Measurements from ENCODE around the gene SLU7.

SLU7 gene

DNA sequence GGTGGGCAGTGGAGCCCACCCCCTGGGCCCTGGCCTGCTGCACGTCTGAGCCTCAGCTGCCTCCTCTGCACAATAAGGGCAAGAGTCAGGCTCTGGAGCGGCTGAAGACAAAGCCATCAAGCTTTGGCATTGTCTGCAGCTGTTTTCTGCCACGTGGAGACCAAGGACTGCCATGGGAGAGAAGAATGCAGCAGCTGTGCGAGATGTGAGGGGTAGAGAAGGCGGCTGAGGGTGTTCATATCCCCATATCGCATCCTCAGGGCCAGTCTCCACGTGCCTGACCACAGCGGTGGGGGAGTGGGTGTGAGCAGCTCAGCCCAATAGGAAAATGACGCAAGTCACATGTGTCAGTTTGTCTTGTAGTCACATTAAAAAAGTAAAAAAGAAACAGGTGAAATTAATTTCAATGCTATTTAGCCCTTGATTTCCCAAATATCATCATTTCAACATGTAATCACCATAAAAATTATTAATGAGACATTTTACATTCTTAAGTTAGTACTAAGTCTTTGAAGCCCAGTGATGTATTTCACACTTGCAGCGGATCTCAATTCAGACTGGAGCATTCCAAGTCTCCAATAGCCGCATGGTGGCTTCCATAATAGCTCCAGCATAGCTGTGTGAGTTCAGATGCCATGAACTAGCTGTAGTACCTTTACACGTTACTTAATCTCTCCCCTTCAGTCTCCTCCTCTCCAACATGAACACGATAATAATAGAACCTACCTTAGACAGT is 55.1 kb downstream of the SLU7 start:
- DNase-seq: no peak

- no peak for DNase-seq
Observed at GRCh38 chr5:160363211-160363610, 55.7 kb downstream of the SLU7 start.

DNA sequence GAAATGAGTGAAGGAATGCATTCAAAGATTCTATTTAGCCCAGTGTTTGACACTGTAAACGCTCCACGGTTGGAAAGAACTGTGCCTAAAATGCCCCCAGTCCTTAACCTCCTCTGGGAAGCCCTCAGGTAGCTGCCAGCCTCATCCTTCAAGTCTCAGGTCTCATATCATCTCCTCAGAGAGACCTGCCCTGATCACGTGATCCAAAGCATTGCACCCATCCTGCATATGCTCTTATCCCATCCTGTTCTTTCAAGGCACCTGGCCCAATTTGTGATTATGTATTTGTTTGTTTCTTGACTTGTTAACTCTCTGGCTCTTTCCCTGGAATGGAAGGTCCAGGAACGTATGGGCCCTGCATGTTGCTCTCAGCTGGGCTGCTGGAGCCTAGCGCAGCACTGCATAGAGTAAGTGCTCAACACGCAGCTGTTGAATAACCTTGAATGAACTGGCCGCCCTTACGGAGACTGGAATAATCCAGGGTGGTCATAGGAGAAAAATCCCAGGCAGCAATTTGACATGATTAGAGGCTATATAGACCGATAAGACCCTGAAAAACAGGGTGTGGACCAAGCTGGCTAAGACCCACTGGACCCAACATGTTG is 57.2 kb downstream of the SLU7 start:
- no peak for DNase-seq

GRCh38 chr5:160360310-160360709 is 58.6 kb downstream of the SLU7 start:
- no peak for DNase-seq

- DNase-seq: no peak
Observed at GRCh38 chr5:160359816-160360215, 59.1 kb downstream of the SLU7 start.

DNA sequence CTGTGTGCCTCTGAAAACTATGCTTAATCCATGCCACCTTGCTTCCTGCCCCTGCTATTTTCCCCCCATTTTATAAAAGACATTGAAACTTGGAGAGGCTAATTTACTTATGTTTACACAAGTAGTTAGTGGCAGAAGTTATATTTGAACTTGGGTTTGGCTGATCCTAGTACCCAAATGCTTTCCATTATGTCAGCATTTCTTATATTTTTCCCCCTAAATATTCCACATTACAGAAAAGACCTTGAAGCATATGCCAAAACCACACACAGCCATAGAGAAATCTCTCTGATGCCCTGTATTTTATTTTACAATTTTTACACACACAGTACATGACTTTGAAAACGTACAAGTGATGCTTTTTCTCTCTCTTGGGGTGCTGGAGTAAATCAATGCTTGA is 59.6 kb downstream of the SLU7 start:
- DNase-seq: no peak

GRCh38 chr5:160357861-160358411 is 60.9 kb downstream of the SLU7 start:
- DNase-seq: no peak

DNA sequence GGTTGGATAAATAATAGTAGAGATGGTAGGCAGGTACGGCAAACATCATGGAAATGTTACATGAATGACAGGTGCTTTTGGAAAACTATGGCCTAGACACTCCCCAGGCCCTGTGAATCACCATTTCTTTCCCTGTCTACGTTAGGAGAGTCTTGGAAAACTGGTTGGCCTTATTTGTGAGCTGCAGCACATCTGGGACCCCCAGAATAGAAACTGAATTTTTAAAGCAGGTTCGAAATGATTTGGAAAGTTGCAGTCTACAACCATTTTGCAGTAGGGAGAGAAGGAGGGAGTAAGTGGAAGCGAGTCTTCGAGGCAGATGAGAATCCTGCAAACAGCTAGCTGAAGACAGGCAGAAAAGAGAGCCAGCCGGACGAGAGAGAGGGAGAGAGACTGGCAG is 61.5 kb downstream of the SLU7 start:
- DNase-seq: no peak

DNA sequence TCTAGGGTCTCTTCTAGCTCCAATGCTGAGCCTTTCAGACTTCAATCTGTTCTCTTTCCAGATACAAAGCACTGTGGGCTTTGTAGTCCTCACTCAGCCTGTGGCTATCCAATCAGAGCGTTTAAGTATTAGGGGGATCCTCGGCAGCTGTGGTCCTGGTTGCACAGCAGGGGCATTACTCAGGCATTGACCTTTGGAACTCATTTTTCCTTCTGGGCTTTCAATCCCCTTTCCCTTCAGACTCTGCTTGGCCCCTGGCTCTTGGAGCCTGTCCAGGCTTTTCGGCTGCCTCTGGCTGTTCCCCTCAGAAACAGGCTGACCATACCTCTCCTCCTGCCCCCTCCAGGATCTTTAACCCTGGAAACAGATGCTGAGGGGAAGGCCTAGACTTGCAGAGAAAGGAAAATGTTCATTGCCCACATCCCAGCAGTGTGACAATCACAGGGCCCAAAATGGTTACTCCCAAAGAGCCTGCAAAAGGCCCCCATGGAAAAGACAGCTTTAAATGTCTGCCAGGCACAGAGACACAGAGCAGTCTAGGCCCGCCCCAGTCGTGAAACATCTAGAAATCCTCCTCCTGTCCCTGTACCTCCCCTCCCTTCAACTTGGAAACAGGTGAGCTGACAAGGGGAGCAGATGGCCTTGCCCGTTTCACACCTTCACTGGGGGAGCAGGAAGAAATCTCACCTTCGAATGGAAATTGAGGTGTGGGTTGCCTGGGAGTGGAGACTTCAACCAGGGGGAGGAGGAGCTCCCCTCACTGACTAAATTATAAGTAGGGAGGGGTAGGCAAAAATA is 62.1 kb downstream of the SLU7 start:
- DNase-seq: no peak

DNA sequence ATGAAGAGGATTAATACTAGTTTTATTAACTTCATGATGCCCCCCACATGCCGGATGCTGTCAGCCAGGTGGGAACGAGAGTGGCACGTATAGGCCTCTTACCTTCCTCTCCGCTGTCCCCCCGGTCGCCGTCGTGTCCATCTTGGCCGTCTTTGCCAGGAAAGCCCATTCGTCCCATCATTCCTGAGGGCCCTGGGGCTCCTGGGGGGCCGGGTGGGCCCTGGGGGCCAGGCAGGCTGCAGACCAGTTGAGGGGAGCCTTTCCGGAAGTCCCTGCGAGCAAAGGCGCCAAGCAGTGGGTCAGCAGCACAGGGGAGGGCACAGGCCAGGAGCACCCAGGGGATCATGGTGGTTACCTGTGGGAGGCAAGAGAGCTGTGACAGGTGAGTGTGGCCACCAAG is 64.2 kb downstream of the SLU7 start:
- DNase-seq: no peak

- DNase-seq: no peak
Observed at GRCh38 chr5:160353379-160353778, 65.5 kb downstream of the SLU7 start.

DNA sequence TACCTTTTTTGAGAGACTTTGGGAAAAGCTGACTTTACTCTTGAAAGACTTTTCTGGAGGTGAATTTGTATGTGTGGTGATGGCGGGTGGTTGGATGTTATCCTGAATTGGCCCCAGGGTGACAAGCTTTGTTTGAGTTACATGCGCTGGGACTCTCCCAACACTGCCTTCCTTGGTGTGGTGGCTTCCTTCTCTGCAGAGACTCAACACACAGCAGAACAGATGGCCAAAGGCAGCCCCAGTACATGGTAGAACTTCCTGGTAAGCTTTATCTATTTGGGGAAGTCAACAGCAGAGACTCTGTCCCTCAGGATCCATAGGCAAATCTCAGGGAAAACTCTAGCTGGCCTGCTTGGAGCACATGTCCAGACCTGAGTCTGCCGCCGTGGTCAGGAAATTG is 66.6 kb downstream of the SLU7 start:
- DNase-seq: no peak
